Type B pancreatic cell (in vitro differentiated cells): ENCODE measurements around the gene CLDN17. TPM values are rescaled to one million over a fixed set of nuclear protein-coding genes. Genes with fewer than 3 reads are reported as not detected.

Experiments
- DNase-seq: peaks from one replicate; pipeline ENCODE4 v3.0.0; 2021; ENCODE audit warnings: mixed read lengths; ENCODE audit not compliant: unreplicated experiment; ENCODE audit errors: extremely low spot score
- H3K27ac Mint-ChIP-seq: 2 replicates; pipeline ENCODE4 v1.8.0; 2021; ENCODE audit warnings: mild to moderate bottlenecking, mixed read lengths
- H3K27me3 Mint-ChIP-seq: 2 replicates; pipeline ENCODE4 v1.8.0; 2021; ENCODE audit warnings: mixed read lengths
- H3K36me3 Mint-ChIP-seq: 2 replicates; pipeline ENCODE4 v1.8.0; 2021; ENCODE audit warnings: mixed read lengths
- H3K4me1 Mint-ChIP-seq: one replicate; pipeline ENCODE4 v1.8.0; 2021; ENCODE audit warnings: mixed read lengths; ENCODE audit not compliant: unreplicated experiment
- H3K4me3 Mint-ChIP-seq: 2 replicates; pipeline ENCODE4 v1.8.0; 2021; ENCODE audit warnings: mild to moderate bottlenecking, mixed read lengths
- H3K9me3 Mint-ChIP-seq: 2 replicates; pipeline ENCODE4 v1.8.0; 2021; ENCODE audit warnings: mixed read lengths
- total RNA-seq: library from RNA; stranded (reverse); gene quantifications from 2 replicates; pipeline ENCODE4 v1.2.1, GENCODE V29; 2021; ENCODE audit warnings: low replicate concordance
- TF ChIP-seq, protein P1 (sequence below): fragments of 200-600 bp; sonication (generic); conservative IDR thresholded peaks from 2 replicates; pipeline ENCODE4 v1.5.0; 2021; ENCODE audit warnings: antibody characterized with exemption, mild to moderate bottlenecking

The CLDN17 gene
- total RNA-seq, 1 donor from 2014 or later, result not detected

DNA sequence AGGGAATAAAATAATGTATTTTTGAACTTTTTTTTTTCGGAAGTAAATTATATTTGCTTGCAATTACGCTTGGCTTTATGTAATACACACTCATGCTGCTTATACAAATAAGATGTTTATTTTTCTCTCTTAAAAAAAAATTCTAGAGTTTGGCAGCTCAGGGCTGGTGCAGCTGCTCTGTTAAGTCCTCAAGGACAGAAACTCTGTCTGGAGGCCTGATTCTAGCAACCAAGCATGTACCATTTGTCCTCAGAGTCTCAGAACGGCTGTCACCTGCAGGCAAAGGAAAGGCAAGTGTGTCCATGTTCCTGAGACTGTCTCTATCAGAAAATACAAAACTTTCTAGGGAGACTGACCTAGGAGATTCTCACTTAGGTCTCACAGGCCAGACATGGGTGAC is 23.2 kb upstream of the CLDN17 start:
- Mint-ChIP-seq H3K9me3 (no peaks in the 10 kb centered on the region), H3K36me3 (no peaks in the 10 kb centered on the region), H3K27ac (no peak overlapping the region), H3K4me1 (no peaks in the 10 kb centered on the region), H3K27me3 (no peaks in the 10 kb centered on the region), H3K4me3 (no peak overlapping the region)
- TF ChIP-seq, protein P1, sequence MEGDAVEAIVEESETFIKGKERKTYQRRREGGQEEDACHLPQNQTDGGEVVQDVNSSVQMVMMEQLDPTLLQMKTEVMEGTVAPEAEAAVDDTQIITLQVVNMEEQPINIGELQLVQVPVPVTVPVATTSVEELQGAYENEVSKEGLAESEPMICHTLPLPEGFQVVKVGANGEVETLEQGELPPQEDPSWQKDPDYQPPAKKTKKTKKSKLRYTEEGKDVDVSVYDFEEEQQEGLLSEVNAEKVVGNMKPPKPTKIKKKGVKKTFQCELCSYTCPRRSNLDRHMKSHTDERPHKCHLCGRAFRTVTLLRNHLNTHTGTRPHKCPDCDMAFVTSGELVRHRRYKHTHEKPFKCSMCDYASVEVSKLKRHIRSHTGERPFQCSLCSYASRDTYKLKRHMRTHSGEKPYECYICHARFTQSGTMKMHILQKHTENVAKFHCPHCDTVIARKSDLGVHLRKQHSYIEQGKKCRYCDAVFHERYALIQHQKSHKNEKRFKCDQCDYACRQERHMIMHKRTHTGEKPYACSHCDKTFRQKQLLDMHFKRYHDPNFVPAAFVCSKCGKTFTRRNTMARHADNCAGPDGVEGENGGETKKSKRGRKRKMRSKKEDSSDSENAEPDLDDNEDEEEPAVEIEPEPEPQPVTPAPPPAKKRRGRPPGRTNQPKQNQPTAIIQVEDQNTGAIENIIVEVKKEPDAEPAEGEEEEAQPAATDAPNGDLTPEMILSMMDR, result no peak
- no peak for DNase-seq

DNA sequence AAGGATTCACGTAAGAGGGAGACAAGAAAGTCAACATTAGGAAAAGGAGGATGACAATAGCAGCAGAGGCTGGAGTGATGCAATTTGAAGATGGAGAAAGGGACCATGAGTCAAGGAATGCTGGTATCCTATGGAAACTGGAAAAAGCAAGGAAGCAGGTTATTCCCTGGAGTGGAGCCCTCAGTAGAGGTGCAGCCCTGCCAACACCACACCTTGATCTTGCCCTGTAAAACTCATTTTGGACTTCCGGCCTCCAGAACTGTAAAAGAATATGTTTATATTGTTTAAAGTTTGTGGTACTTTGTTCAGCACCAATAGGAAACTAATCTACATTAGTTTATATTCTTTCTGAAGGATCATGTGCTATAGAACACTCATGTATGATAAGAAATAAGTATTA is 19.6 kb upstream of the CLDN17 start:
- TF ChIP-seq, protein P1, result no peak
- no peaks in the 10 kb centered on the region for H3K4me1 Mint-ChIP-seq
- no peaks in the 10 kb centered on the region for H3K27me3 Mint-ChIP-seq
- no peak overlapping the region for H3K4me3 Mint-ChIP-seq
- H3K9me3 Mint-ChIP-seq, result no peaks in the 10 kb centered on the region
- DNase-seq, result no peak
- no peak overlapping the region for H3K27ac Mint-ChIP-seq
- H3K36me3 Mint-ChIP-seq, result no peaks in the 10 kb centered on the region

DNA sequence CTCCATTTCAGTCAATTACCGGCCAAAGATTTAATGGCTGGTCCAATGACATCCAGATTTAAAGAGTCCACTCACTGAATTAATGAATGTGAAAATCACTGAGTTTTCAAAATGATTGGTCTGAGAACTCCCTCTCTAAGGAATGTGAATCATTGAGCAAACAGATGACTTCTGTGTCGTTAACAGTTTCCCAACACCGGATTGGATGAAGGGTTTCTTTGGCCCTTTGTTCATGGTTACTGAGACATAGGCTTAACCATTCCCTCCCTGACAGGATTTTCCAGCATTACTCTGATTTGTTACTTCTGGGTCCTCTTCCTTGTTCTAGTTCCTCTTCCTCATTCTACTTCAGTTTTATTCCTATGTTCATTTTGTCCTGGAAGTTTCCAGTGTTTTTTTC is 1.5 kb upstream of the CLDN17 start:
- no peak for DNase-seq
- Mint-ChIP-seq H3K4me1 (no peaks in the 10 kb centered on the region), H3K9me3 (no peaks in the 10 kb centered on the region), H3K36me3 (no peaks in the 10 kb centered on the region), H3K27ac (no peak overlapping the region), H3K4me3 (no peak overlapping the region), H3K27me3 (no peaks in the 10 kb centered on the region)
- TF ChIP-seq, protein P1, result no peak

DNA sequence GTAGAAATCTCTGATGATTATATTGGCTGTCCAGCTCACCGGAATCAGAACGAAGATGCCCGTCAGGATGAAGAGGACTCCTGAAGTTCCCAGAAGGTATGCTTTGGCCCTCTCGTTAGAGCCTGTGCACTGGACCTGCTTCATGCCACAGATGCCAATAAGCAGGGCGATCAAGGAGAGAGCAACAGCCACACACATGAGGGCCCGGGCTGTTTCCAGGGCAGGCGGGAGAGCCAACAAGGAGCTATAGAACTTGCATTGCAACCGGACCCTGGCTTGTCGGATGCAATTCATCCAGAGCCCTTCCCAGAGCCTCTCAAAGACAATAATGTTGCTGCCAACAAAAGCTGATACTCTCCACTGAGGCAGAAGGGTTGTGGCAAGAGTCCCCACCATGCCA is 434 bp downstream of the CLDN17 start:
- H3K4me1 Mint-ChIP-seq, result no peaks in the 10 kb centered on the region
- H3K4me3 Mint-ChIP-seq, result no peak overlapping the region
- no peak for DNase-seq
- TF ChIP-seq, protein P1, result no peak
- no peak overlapping the region for H3K27ac Mint-ChIP-seq
- H3K27me3 Mint-ChIP-seq, result no peaks in the 10 kb centered on the region
- no peaks in the 10 kb centered on the region for H3K9me3 Mint-ChIP-seq
- H3K36me3 Mint-ChIP-seq, result no peaks in the 10 kb centered on the region

DNA sequence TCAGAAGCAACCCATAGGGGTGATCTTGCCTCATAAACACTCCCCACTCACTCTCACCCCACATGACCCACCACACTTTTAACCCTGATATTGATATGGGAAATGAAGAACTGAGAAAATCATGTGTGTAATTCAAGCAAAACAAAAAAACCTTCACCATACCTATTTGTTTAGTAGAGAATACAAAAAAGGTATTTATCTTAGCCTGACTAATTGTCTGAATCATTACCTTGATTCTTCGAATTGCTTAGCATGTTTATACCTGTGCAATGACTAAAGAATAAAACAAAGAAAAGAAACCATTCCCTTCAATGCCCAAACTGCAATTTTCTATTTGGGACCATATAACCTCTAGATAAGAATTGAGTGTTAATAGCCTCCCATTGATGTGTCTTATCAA is 1.8 kb downstream of the CLDN17 start:
- no peaks in the 10 kb centered on the region for H3K36me3 Mint-ChIP-seq
- DNase-seq, result no peak
- H3K27me3 Mint-ChIP-seq, result no peaks in the 10 kb centered on the region
- H3K4me1 Mint-ChIP-seq, result no peaks in the 10 kb centered on the region
- TF ChIP-seq, protein P1, result no peak
- no peak overlapping the region for H3K4me3 Mint-ChIP-seq
- no peaks in the 10 kb centered on the region for H3K9me3 Mint-ChIP-seq
- no peak overlapping the region for H3K27ac Mint-ChIP-seq

DNA sequence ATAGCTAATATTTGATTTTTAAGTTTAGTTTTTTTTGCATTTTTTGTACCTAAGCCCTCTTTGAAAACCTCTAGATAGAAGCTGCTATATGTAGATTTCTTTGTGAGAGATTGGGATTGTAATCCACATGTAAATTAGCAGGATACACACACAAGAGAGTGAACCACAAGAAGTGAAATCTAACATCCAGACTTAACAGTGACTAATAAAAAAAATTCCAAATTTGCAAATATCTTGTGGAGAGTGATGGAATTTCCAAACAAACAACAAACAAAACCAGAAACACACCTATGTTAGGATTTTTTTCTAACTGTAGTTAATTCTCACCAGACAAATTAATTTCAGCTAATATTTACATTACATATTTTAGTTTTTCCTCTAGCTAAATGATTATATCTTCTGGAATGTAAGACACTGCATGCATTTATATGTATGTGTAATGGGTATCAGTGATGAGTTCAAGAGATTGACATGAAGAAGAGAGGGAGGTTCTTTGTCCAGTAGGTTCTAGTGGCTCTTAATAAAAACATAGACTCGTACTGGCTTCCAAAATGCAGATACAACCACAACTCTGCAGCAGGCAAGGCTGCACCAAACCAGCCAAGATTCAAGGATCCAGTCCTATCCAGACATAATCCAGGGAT is 12.8 kb downstream of the CLDN17 start:
- H3K4me3 Mint-ChIP-seq, result no peak overlapping the region
- DNase-seq, result no peak
- H3K36me3 Mint-ChIP-seq, result no peaks in the 10 kb centered on the region
- H3K27me3 Mint-ChIP-seq, result no peaks in the 10 kb centered on the region
- H3K9me3 Mint-ChIP-seq, result peaks cover 3% of the 10 kb centered on the region
- H3K27ac Mint-ChIP-seq, result no peak overlapping the region
- TF ChIP-seq, protein P1, result no peak
- no peaks in the 10 kb centered on the region for H3K4me1 Mint-ChIP-seq
